ENCODE results near the gene TLCD3B. TPM values are rescaled to one million over a fixed set of nuclear protein-coding genes. Genes with fewer than 3 reads are reported as not detected.

The TLCD3B gene
- total RNA-seq, 1 donor from 2014 or later: not detected

DNA sequence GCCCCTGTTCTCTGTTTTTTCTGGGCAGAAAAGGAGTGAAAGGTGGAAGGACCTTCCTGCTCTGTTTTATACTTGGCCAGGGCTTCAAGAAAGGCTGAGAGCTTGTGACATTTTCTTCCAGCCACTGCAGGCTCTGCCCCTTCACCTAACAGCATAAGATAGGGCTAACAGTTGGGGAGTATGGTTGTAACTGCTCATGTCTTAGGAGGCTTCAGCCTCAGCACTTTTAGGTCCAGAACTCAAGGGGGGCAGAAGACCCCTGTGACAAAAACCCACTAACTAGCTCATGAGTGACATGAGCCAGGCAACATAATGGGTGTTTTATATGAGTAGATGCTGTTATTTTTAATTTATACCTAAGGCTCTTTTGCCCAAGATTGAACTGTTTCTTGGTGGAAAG, 39.4 kb upstream of the TLCD3B start:
- TF ChIP-seq, protein P1, sequence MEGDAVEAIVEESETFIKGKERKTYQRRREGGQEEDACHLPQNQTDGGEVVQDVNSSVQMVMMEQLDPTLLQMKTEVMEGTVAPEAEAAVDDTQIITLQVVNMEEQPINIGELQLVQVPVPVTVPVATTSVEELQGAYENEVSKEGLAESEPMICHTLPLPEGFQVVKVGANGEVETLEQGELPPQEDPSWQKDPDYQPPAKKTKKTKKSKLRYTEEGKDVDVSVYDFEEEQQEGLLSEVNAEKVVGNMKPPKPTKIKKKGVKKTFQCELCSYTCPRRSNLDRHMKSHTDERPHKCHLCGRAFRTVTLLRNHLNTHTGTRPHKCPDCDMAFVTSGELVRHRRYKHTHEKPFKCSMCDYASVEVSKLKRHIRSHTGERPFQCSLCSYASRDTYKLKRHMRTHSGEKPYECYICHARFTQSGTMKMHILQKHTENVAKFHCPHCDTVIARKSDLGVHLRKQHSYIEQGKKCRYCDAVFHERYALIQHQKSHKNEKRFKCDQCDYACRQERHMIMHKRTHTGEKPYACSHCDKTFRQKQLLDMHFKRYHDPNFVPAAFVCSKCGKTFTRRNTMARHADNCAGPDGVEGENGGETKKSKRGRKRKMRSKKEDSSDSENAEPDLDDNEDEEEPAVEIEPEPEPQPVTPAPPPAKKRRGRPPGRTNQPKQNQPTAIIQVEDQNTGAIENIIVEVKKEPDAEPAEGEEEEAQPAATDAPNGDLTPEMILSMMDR (conservative IDR thresholded peaks at IDR 0.05; ENCODE audit: low read depth, low read length): no peak
- peak overlapping the region; percentile 98 for H3K4me3 ChIP-seq (ENCODE audit: low read depth, low read length)
- no peak for DNase-seq (ENCODE audit: low read depth)

DNA sequence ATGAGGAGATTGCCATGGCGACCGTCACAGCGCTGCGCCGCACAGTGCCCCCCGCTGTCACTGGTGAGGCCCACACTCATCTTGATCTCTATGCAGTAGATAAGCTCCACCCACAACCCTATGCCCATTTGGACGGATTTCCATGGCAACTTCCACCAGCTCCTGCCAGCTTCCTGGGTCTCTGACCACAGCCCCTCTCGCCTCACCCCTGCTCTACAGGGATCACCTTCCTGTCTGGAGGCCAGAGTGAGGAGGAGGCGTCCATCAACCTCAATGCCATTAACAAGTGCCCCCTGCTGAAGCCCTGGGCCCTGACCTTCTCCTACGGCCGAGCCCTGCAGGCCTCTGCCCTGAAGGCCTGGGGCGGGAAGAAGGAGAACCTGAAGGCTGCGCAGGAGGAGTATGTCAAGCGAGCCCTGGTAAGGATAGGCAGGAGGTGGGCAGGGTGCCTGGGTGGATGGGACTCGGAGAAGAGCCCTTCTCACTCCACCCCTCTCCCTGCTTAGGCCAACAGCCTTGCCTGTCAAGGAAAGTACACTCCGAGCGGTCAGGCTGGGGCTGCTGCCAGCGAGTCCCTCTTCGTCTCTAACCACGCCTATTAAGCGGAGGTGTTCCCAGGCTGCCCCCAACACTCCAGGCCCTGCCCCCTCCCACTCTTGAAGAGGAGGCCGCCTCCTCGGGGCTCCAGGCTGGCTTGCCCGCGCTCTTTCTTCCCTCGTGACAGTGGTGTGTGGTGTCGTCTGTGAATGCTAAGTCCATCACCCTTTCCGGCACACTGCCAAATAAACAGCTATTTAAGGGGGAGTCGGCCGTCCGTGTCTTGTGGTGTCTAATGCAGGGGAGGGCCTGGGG, 38.8 kb upstream of the TLCD3B start:
- peak overlapping the region; percentile 98 for H3K4me3 ChIP-seq (ENCODE audit: low read depth, low read length)
- no peak for DNase-seq (ENCODE audit: low read depth)
- TF ChIP-seq, protein P1 (conservative IDR thresholded peaks at IDR 0.05; ENCODE audit: low read depth, low read length): no peak

DNA sequence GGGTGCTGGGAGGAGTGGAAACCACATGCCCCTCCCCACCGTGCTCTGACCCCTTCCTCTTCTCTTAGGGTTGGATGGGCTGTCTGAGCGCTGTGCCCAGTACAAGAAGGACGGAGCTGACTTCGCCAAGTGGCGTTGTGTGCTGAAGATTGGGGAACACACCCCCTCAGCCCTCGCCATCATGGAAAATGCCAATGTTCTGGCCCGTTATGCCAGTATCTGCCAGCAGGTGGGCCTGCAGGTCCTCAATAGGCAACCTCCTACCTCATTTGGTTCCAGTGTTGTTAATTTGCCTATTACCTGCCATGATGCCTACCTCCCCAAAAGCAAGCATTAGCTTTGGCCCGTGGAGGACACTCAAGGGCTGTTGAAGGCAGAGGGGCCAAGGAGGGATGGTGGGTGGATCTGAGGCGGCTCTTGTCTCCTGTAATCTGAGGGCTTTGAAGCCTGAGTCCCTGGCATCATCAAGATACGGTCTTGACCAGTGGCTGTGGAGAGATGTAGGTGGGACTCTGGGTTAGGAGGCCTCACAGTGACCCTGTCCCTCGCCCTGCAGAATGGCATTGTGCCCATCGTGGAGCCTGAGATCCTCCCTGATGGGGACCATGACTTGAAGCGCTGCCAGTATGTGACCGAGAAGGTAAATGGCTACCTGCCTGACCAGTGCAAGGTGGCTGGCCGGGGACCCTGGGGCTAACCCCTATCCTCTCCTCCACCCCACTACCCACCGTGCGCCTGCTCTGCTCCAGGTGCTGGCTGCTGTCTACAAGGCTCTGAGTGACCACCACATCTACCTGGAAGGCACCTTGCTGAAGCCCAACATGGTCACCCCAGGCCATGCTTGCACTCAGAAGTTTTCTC, 37.9 kb upstream of the TLCD3B start:
- TF ChIP-seq, protein P1 (conservative IDR thresholded peaks at IDR 0.05; ENCODE audit: low read depth, low read length): peak; percentile 63
- peak overlapping the region; percentile 98 for H3K4me3 ChIP-seq (ENCODE audit: low read depth, low read length)
- no peak for DNase-seq (ENCODE audit: low read depth)

DNA sequence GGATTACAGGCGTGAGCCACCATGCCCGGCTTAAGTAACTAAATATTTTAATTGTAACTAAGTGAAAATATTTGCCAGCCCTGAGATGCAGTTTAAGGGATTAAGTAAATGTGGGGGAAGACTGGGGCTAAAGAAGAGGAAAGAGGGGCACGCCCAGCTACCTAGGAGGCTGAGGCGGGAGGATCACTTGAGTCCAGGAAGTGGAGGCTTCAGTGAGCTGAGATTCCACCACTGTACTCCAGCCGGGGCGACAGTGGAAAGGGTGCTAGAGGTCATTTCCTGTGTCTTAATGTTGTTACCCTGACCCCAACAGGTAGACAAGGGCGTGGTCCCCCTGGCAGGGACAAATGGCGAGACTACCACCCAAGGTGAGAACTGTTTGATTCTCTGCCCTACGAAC, 37.3 kb upstream of the TLCD3B start:
- TF ChIP-seq, protein P1 (conservative IDR thresholded peaks at IDR 0.05; ENCODE audit: low read depth, low read length): no peak

DNA sequence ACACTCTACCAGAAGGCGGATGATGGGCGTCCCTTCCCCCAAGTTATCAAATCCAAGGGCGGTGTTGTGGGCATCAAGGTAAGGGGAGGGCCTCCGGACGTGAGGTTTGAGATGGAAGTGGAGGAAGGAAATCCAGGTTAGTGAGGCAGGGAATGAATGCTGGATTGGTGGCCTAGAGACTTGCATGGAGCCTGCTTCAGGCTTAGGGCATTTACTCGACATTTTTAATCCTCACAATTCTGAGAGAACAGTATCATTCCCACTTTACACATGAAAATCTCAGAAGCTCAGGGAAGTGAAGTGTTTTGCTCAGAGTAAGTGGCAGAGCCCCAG, 36.5 kb upstream of the TLCD3B start:
- DNase-seq (ENCODE audit: low read depth): no peak
- TF ChIP-seq, protein P1 (conservative IDR thresholded peaks at IDR 0.05; ENCODE audit: low read depth, low read length): no peak
- peak overlapping the region; percentile 98 for H3K4me3 ChIP-seq (ENCODE audit: low read depth, low read length)

More for the DNA sequence above, 37.3 kb upstream of the TLCD3B start:
- no peak for DNase-seq (ENCODE audit: low read depth)
- peak overlapping the region; percentile 98 for H3K4me3 ChIP-seq (ENCODE audit: low read depth, low read length)

DNA sequence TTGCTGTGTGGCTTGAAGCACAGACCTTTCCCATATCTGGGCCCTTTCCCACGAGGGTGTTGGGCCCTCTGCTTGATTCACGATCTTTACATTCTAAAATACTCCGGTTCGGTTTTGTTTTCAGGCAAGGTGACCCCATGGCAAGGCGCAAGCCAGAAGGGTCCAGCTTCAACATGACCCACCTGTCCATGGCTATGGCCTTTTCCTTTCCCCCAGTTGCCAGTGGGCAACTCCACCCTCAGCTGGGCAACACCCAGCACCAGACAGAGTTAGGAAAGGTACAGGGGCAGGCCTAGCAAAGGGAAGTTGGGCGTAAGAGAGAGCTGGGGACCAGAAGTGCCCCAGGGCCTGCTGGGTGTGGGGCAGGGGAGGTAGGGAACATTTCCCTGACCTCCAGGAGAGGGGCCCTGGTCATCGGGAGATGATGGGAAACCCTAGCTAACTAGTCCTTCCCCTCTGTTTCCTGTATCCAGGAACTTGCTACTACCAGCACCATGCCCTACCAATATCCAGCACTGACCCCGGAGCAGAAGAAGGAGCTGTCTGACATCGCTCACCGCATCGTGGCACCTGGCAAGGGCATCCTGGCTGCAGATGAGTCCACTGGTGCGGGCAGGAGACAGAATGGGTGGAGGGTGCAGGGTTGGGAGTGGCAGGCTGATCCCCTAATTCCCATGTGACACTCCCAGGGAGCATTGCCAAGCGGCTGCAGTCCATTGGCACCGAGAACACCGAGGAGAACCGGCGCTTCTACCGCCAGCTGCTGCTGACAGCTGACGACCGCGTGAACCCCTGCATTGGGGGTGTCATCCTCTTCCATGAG, 35.9 kb upstream of the TLCD3B start:
- TF ChIP-seq, protein P1 (conservative IDR thresholded peaks at IDR 0.05; ENCODE audit: low read depth, low read length): no peak
- H3K4me3 ChIP-seq (ENCODE audit: low read depth, low read length): peak overlapping the region; percentile 98
- no peak for DNase-seq (ENCODE audit: low read depth)
